ENCODE data around the gene TMEM254.
"Not testable (repeated sequence)": the region's sequence is repeated elsewhere in the genome, so short reads cannot be mapped to it uniquely, and the experiment has no call there.

The TMEM254 gene

GRCh38 chr10:80133206-80133605, 54.7 kb downstream of the TMEM254 start:
- no peak overlapping the region for H3K27ac ChIP-seq

GRCh38 chr10:80133687-80134086, 55.2 kb downstream of the TMEM254 start:
- not testable (repeated sequence) for H3K27ac ChIP-seq

More at GRCh38 chr10:80133206-80133605, 54.7 kb downstream of the TMEM254 start:
- TF ChIP-seq, protein P1, sequence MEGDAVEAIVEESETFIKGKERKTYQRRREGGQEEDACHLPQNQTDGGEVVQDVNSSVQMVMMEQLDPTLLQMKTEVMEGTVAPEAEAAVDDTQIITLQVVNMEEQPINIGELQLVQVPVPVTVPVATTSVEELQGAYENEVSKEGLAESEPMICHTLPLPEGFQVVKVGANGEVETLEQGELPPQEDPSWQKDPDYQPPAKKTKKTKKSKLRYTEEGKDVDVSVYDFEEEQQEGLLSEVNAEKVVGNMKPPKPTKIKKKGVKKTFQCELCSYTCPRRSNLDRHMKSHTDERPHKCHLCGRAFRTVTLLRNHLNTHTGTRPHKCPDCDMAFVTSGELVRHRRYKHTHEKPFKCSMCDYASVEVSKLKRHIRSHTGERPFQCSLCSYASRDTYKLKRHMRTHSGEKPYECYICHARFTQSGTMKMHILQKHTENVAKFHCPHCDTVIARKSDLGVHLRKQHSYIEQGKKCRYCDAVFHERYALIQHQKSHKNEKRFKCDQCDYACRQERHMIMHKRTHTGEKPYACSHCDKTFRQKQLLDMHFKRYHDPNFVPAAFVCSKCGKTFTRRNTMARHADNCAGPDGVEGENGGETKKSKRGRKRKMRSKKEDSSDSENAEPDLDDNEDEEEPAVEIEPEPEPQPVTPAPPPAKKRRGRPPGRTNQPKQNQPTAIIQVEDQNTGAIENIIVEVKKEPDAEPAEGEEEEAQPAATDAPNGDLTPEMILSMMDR (conservative IDR thresholded peaks at IDR 0.05): no peak

DNA sequence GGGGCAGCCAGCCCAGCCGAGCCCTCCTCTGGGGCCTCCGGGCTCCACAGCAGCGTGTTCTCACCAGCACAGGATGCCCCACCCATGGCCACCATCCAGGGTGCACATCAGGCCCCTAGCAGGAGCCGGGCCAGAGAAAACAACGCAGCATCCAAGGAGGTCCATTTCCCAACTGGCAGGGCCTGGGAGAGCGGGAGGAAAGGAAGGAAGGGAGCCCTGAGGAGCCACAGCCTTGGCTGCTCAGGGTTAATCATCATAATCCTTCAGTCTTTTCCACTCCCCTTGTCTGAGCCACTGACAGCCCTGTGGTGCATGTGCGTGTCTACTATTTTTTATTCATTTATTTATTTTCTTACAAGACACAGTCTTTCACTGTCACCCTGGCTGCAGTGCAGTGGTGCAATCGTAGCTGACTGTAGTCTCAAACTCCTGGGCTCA, 57.7 kb downstream of the TMEM254 start:
- H3K27ac ChIP-seq: no peak overlapping the region
- TF ChIP-seq, protein P1 (conservative IDR thresholded peaks at IDR 0.05): no peak

GRCh38 chr10:80137031-80137862, 58.8 kb downstream of the TMEM254 start:
- H3K27ac ChIP-seq: no peak overlapping the region
- TF ChIP-seq, protein P1 (conservative IDR thresholded peaks at IDR 0.05): no peak

DNA sequence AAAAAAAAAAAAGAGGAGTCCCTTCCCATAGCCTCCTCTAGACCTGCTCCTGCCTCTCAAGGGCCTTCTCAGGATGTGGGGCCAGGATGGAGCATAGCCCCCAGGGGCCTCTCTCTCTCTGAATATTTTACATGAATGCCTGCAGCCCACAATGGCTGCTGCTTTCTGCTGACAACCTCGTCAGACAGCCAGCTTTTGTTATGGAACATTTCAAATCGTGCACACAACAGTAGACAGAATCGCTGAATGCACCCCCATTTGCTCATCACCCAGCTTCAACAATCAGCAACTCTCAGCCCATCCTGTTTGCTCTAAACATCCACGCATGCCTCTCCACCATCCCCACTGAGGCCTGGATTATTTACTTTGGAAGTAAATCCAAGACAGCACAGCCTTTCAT, 59.5 kb downstream of the TMEM254 start:
- H3K27ac ChIP-seq: no peak overlapping the region
- TF ChIP-seq, protein P1 (conservative IDR thresholded peaks at IDR 0.05): no peak

DNA sequence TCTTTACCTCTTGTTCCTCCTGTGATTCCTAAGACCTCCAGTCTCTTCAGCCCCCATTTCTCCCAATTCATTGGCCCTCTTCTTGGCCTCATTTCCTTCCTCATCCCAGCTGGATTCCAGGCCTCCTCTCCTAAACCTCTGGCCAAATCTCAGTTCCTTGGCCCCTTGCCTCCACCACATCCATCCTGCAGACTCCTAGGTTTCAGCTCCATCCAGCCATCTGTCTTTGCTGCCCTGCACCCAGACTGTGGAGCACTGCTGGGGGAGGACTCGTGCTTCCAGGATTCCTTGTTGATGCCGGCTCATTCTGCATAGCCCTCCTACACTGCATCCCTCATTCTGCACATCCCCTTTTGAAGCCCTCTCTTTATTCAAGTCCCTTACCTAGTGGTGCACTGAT, 60.8 kb downstream of the TMEM254 start:
- TF ChIP-seq, protein P1 (conservative IDR thresholded peaks at IDR 0.05): no peak
- no peak overlapping the region for H3K27ac ChIP-seq

DNA sequence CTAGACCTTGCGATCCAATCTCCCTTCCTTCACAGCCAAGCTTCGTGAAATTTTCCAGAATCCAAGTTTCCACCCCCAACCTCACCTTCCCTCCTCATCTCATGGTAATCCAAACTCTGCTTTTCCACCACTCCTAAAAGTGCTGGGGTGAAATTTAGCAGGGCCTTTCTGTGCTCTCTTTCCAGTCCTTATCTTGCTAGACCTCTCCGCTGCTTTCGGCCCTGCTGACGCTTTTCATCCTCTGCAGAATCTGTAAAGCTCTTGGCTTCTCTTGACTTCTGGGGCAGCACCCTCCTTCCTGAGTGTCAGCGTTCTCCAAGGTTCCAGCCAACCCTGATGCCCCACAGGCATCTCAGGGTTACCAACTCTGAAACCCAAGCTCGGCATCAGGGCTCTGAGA, 61.8 kb downstream of the TMEM254 start:
- H3K27ac ChIP-seq: no peak overlapping the region
- TF ChIP-seq, protein P1 (conservative IDR thresholded peaks at IDR 0.05): no peak
